RWPE2 (cell line): ENCODE measurements around the gene C11orf58.

Source experiments
- ATAC-seq: fragments of 200-7000 bp; cut with Tn5 transposase; 3 replicates; pipeline ENCODE4 v1.9.1; 2021; ENCODE audit warnings: low read depth
- DNase-seq: peaks from one replicate; pipeline ENCODE4 v3.0.0-alpha.2; 2020; ENCODE audit warnings: low spot score
- H3K27ac ChIP-seq: fragments of 450-650 bp; 2 replicates; pipeline ENCODE4 v1.5.1; 2017; ENCODE audit warnings: mild to moderate bottlenecking; ENCODE audit not compliant: poor library complexity, severe bottlenecking
- H3K27me3 ChIP-seq: fragments of 250-450 bp; sonication (Bioruptor Pico); 2 replicates; pipeline ENCODE4 v1.5.1; 2021; ENCODE audit warnings: mild to moderate bottlenecking, moderate library complexity; ENCODE audit not compliant: insufficient read depth, poor library complexity, severe bottlenecking
- H3K36me3 ChIP-seq: fragments of 250-450 bp; sonication (Bioruptor Pico); 2 replicates; pipeline ENCODE4 v1.5.1; 2020; ENCODE audit warnings: low read depth, mild to moderate bottlenecking, moderate library complexity
- H3K4me1 ChIP-seq: fragments of 250-450 bp; sonication (Bioruptor Pico); 2 replicates; pipeline ENCODE4 v1.5.1; 2021; ENCODE audit warnings: mild to moderate bottlenecking, moderate library complexity; ENCODE audit not compliant: insufficient read depth, poor library complexity, severe bottlenecking
- H3K4me3 ChIP-seq: fragments of 250-450 bp; sonication (Bioruptor Pico); 2 replicates; pipeline ENCODE4 v1.5.1; 2021; ENCODE audit warnings: mild to moderate bottlenecking, moderate library complexity; ENCODE audit not compliant: severe bottlenecking
- H3K9me3 ChIP-seq: fragments of 250-450 bp; sonication (Bioruptor Pico); 2 replicates; pipeline ENCODE4 v1.5.1; 2021; ENCODE audit warnings: mild to moderate bottlenecking, moderate library complexity; ENCODE audit not compliant: severe bottlenecking
- TF ChIP-seq, protein P1 (sequence below): fragments of 450-650 bp; IDR thresholded peaks from one replicate; pipeline ENCODE4 v1.5.1; 2017; ENCODE audit warnings: mild to moderate bottlenecking, moderate library complexity; ENCODE audit not compliant: poor library complexity, severe bottlenecking

Gene C11orf58

GRCh38 chr11:16743478-16743877 lies 5.0 kb downstream of the C11orf58 start:
- no peak overlapping the region for H3K27ac ChIP-seq
- ATAC-seq = no peak
- TF ChIP-seq, protein P1, sequence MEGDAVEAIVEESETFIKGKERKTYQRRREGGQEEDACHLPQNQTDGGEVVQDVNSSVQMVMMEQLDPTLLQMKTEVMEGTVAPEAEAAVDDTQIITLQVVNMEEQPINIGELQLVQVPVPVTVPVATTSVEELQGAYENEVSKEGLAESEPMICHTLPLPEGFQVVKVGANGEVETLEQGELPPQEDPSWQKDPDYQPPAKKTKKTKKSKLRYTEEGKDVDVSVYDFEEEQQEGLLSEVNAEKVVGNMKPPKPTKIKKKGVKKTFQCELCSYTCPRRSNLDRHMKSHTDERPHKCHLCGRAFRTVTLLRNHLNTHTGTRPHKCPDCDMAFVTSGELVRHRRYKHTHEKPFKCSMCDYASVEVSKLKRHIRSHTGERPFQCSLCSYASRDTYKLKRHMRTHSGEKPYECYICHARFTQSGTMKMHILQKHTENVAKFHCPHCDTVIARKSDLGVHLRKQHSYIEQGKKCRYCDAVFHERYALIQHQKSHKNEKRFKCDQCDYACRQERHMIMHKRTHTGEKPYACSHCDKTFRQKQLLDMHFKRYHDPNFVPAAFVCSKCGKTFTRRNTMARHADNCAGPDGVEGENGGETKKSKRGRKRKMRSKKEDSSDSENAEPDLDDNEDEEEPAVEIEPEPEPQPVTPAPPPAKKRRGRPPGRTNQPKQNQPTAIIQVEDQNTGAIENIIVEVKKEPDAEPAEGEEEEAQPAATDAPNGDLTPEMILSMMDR = no peak

GRCh38 chr11:16744128-16744725 lies 5.8 kb downstream of the C11orf58 start:
- ATAC-seq = no peak
- Histone ChIP-seq H3K27me3 (no peaks in the 10 kb centered on the region), H3K4me3 (no peak overlapping the region), H3K36me3 (peaks cover 83% of the 10 kb centered on the region), H3K4me1 (peaks cover 3% of the 10 kb centered on the region), H3K9me3 (no peaks in the 10 kb centered on the region), H3K27ac (no peak overlapping the region)
- TF ChIP-seq, protein P1 = no peak
- no peak for DNase-seq

More at GRCh38 chr11:16743478-16743877, 5.0 kb downstream of the C11orf58 start:
- no peak overlapping the region for H3K4me3 ChIP-seq
- no peaks in the 10 kb centered on the region for H3K27me3 ChIP-seq
- peaks cover 3% of the 10 kb centered on the region for H3K4me1 ChIP-seq
- DNase-seq = no peak
- H3K36me3 ChIP-seq = peaks cover 76% of the 10 kb centered on the region
- H3K9me3 ChIP-seq = no peaks in the 10 kb centered on the region

DNA sequence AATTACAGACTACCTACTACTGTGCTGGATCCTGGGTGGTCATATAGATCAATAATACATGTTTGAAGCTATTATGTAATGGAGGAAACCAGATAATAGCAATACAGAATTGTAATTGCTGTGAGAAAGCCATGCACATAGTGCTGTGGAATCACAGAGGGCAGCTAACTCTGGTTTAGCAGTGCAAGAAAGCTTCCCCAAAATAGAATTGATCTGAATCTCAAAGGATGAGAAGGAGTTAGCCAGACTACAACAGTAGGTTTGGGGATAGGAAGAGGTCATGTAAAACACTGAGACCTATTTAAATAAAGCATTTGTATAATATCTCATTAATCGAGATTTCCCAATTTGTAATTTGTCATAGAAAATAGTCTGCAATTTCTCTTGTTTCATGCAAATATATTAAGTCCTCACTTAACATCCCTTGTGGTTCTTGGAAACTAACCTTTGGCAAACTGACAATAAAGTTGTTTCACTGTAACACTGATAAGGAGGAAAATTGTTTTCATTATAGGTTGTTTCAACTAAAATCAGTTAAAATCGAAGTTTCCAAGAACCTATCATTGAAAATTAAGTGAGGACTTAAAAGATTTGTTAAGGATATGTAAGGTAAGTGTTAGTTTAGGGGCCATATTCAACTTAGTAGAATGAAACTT lies 7.6 kb downstream of the C11orf58 start:
- ATAC-seq = no peak
- DNase-seq = no peak

DNA sequence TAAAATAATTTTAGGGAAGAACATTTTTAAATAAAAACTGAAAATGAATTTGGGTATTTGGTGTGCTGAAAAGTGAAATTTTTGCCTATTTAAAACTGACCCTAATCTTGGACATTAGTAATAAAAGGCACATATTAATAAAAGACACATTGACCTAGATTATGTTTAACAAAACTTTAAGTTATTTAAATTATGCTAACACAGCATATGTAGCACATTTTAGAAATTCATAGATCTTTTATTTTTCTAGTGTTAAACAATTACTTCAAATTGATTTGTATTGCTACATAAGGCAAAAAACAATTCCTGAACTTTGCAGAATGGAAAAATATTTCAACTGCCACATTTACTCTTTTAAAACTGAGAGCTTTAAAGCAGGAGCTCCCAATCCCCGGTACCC lies 10.6 kb downstream of the C11orf58 start:
- no peaks in the 10 kb centered on the region for H3K27me3 ChIP-seq
- no peaks in the 10 kb centered on the region for H3K4me1 ChIP-seq
- DNase-seq = no peak
- no peaks in the 10 kb centered on the region for H3K9me3 ChIP-seq
- ATAC-seq = no peak
- H3K27ac ChIP-seq = no peak overlapping the region
- peaks cover 97% of the 10 kb centered on the region for H3K36me3 ChIP-seq
- TF ChIP-seq, protein P1 = no peak
- H3K4me3 ChIP-seq = no peak overlapping the region

More for the DNA sequence above, 7.6 kb downstream of the C11orf58 start:
- Histone ChIP-seq H3K36me3 (peaks cover 100% of the 10 kb centered on the region), H3K27ac (no peak overlapping the region), H3K4me3 (no peak overlapping the region), H3K9me3 (no peaks in the 10 kb centered on the region), H3K4me1 (no peaks in the 10 kb centered on the region), H3K27me3 (no peaks in the 10 kb centered on the region)
- TF ChIP-seq, protein P1 = no peak

- H3K27me3 ChIP-seq = no peaks in the 10 kb centered on the region
- H3K27ac ChIP-seq = no peak overlapping the region
- no peaks in the 10 kb centered on the region for H3K4me1 ChIP-seq
- ATAC-seq = no peak
- no peaks in the 10 kb centered on the region for H3K9me3 ChIP-seq
- no peak for DNase-seq
- no peak overlapping the region for H3K4me3 ChIP-seq
- TF ChIP-seq, protein P1 = no peak
- peaks cover 95% of the 10 kb centered on the region for H3K36me3 ChIP-seq
These were observed 11.2 kb downstream of the C11orf58 start for GRCh38 chr11:16749666-16750065.
